Spleen (tissue), 11 donors: Measurements from ENCODE around the gene MCEE. TPM values are rescaled to one million over a fixed set of nuclear protein-coding genes. Genes with fewer than 3 reads are reported as not detected.

Experiments used
- DNase-seq: peaks from one replicate; pipeline ENCODE4 v3.0.0-alpha.2; 2020
- H3K27ac ChIP-seq, 8 donors: fragments of 200-600 bp; sonication (generic) in 7 of 8; 1 replicate in 4 of 8; 2 replicates in 4 of 8; pipeline versions ENCODE4 v1.5.0 to v1.8.0; 2016 to 2021; ENCODE audit warnings: inconsistent platforms in 4 of 8, mild to moderate bottlenecking in 4 of 8, moderate library complexity in 1 of 8
- H3K27me3 ChIP-seq, 7 donors: fragments of 200-600 bp; sonication (generic) in 6 of 7; replicated peaks in 1 of 7; 1 replicate in 4 of 7; 2 replicates in 3 of 7; pipeline versions ENCODE4 v1.5.0 to v1.8.0; 2016 to 2021; ENCODE audit warnings: inconsistent platforms in 3 of 7, mild to moderate bottlenecking in 1 of 7
- H3K36me3 ChIP-seq, 6 donors: fragments of 200-600 bp; sonication (generic) in 5 of 6; 1 replicate in 4 of 6; 2 replicates in 2 of 6; pipeline versions ENCODE4 v1.5.0 to v1.8.0; 2016 to 2021; ENCODE audit warnings: inconsistent platforms in 2 of 6
- H3K4me1 ChIP-seq, 6 donors: fragments of 200-600 bp; sonication (generic) in 5 of 6; 1 replicate in 3 of 6; 2 replicates in 3 of 6; pipeline versions ENCODE4 v1.5.0 to v1.8.0; 2016 to 2021; ENCODE audit warnings: inconsistent platforms in 3 of 6
- H3K4me3 ChIP-seq, 8 donors: fragments of 200-600 bp; sonication (generic) in 7 of 8; 1 replicate in 4 of 8; 2 replicates in 4 of 8; pipeline versions ENCODE4 v1.5.0 to v1.8.0; 2016 to 2021; ENCODE audit warnings: inconsistent platforms in 4 of 8, mild to moderate bottlenecking in 4 of 8, moderate library complexity in 2 of 8
- H3K9me3 ChIP-seq, 8 donors: fragments of 200-600 bp; sonication (generic) in 7 of 8; 1 replicate in 4 of 8; 2 replicates in 4 of 8; pipeline versions ENCODE4 v1.5.0 to v1.8.0; 2016 to 2021; ENCODE audit warnings: inconsistent platforms in 4 of 8
- POLR2A ChIP-seq, 3 donors: fragments of 450-650 bp; IDR thresholded peaks; one replicate each; pipeline ENCODE4 v1.5.1; 2017; ENCODE audit warnings: antibody characterized with exemption in 3 of 3, mild to moderate bottlenecking in 1 of 3
- POLR2AphosphoS5 ChIP-seq, 3 donors: sonication (generic); formaldehyde crosslinking; IDR thresholded peaks; one replicate each; pipeline ENCODE4 v1.5.1; 2017; ENCODE audit warnings: antibody characterized with exemption in 3 of 3
- WGBS, 5 donors: extraction: QIAGEN DNeasy Blood & Tissue Kit in 3 of 5; methylation state at CpG; one replicate each; pipeline versions ENCODE4 v1.1.5 to v1.1.7; 2013 to 2018; 5-methylcytosine and 5-hydroxymethylcytosine counted together
- intact Hi-C: fragments of 100-400 bp; cut with DNase I; formaldehyde crosslinking; loops from one replicate; pipeline ENCODE4 v1.15.0; 2023; ENCODE audit warnings: low total_unique reads
- polyA plus RNA-seq, 3 donors: library from polyadenylated mRNA; stranded (reverse); fragments of 200-250 nt; gene quantifications; one replicate each; pipeline ENCODE4 v1.2.1, GENCODE V29; 2013
- total RNA-seq, 7 donors: library from RNA; depleted of rRNA in 3 of 7; stranded (reverse); fragments of >200 nt in 3 of 7; fragmentation: NEBNext Ultra II Directional in 4 of 7; extraction: Animal tissue kit (Norgen Biotek cat#: 25700) in 4 of 7; gene quantifications; one replicate each; pipeline versions ENCODE4 v1.1.0 to v1.2.1, GENCODE V29; 2016 to 2021
- TF ChIP-seq, protein P1 (sequence below), 11 experiments: fragments of 200-600 bp in 7 of 11; fragments of 450-650 bp in 4 of 11; sonication (generic) in 4 of 11; IDR thresholded peaks in 8 of 11; conservative IDR thresholded peaks in 3 of 11; 1 replicate in 7 of 11; 2 replicates in 4 of 11; pipeline versions ENCODE4 v1.4.0 to v1.8.0; 2016 to 2021; ENCODE audit warnings: antibody characterized with exemption in 11 of 11, inconsistent platforms in 4 of 11, mild to moderate bottlenecking in 1 of 11
- donor health status: healthy with polysubstance abuse.
- donor health status: DM: no; HTN: no; CAD: no; lungs with moderate emphysema.
- donor health status: DM: no; HTN: no; CAD: no.
- donor health status: Bipolar disorder and iron deficiency.
- donor health status: healthy.
- donor health status: DM: no; HTN: no; CAD: no.
- donor health status: DM: yes; HTN: yes; CAD: no.

MCEE gene
- total and polyA plus RNA-seq, 10 donors = 10.4 to 21.8 (median 16.0) TPM

DNA sequence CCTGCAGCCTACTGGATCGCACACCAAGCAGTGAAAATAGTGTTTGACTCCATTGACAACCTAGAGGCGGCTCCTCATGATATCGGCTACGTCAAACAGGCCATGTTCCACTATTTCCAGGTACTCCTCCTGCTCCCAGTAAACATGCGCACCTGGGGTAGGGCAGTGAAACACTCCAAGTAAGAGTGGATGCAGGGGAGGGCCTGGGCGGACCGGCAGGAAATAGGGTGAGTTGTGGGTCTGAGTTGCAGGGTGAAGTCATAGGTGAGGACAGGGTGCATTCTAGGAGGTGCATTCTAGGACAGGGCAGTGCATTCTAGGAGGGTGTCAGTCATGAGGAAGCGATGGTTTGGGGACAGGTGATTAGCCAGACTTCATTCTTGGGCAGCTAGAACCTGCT is 56.6 kb downstream of the MCEE start:
- 91 to 96% (median 93%) methylated on average over 8 of the region's 8 CpGs for WGBS, 5 donors
- Histone ChIP-seq H3K4me3 (no peak overlapping the region), H3K9me3 (no peaks in the 10 kb centered on the region), H3K27ac (peak overlapping the region in 6 of 8 donors; percentile 1 to 99 (median 97)), H3K4me1 (peaks cover 33 to 93% (median 66%) of the 10 kb centered on the region in 6 donors), H3K27me3 (no peaks in the 10 kb centered on the region), H3K36me3 (peaks cover 0 to 71% (median 55%) of the 10 kb centered on the region in 6 donors)
- TF ChIP-seq POLR2AphosphoS5 (IDR thresholded peaks at IDR 0.05) (no peak), POLR2A (IDR thresholded peaks at IDR 0.05) (no peak)
- TF ChIP-seq, protein P1, sequence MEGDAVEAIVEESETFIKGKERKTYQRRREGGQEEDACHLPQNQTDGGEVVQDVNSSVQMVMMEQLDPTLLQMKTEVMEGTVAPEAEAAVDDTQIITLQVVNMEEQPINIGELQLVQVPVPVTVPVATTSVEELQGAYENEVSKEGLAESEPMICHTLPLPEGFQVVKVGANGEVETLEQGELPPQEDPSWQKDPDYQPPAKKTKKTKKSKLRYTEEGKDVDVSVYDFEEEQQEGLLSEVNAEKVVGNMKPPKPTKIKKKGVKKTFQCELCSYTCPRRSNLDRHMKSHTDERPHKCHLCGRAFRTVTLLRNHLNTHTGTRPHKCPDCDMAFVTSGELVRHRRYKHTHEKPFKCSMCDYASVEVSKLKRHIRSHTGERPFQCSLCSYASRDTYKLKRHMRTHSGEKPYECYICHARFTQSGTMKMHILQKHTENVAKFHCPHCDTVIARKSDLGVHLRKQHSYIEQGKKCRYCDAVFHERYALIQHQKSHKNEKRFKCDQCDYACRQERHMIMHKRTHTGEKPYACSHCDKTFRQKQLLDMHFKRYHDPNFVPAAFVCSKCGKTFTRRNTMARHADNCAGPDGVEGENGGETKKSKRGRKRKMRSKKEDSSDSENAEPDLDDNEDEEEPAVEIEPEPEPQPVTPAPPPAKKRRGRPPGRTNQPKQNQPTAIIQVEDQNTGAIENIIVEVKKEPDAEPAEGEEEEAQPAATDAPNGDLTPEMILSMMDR (IDR thresholded peaks at IDR 0.05 in 8 of 11, conservative IDR thresholded peaks at IDR 0.05 in 3 of 11) = no peak
- intact Hi-C loops = no loop called here
- DNase-seq = peak; percentile 64

DNA sequence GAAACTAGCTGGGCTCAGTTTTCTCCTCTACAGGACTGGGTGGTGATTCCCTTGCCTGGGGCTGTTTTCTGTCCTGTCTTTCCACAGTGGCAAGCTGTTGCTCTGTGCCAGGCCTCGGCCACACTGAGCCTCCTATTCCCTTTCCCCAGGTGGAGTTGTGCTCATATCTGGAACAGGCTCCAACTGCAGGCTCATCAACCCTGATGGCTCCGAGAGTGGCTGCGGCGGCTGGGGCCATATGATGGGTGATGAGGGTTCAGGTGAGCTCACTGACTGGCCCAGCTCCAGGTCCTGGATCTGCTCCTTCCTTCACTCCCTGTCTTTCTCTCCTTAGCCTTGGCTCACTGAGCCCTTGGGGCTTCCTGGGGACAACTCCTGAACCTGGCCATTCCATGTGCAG is 57.5 kb downstream of the MCEE start:
- intact Hi-C loops = no loop called here
- H3K4me3 ChIP-seq = peak overlapping the region in 3 of 8 donors; percentile 25 to 90 (median 85)
- DNase-seq = peak; percentile 85

DNA sequence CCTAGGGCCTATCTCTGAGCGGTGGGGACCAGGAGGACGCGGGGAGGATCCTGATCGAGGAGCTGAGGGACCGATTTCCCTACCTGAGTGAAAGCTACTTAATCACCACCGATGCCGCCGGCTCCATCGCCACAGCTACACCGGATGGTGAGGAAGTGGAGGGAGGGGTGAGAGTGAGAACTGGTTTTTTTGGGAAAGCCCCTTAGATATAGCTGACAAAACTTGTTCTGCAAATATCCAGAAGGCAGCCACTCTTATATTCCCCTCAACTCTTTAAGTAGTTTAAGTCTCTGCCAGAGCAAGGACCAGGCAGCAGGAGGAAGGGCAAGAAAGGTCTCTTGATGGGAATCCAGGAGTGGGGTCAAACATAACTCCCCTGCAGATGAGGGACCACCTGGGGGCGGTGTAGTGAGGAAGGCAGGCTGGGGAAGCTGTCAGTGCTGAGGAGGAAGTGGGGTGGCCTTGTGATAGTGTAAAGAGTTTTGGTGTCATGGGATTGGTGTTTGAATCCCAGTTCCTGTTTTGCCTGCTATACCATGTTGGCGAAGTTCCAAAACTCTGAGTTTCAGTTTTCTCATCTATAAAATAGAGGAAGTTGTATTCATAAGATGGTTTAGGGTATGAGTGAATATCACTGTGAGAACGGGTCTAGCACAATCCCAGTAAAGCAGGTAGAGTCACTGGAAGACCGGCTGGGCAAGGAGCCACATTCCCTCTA is 58.2 kb downstream of the MCEE start:
- DNase-seq = peak; percentile 87
- peak overlapping the region; percentile 74 to 99 (median 98) for H3K27ac ChIP-seq
- no peak for TF ChIP-seq POLR2A (IDR thresholded peaks at IDR 0.05)
- peak in 2 of 3 donors; percentile 47 to 86 for TF ChIP-seq POLR2AphosphoS5 (IDR thresholded peaks at IDR 0.05)
- TF ChIP-seq, protein P1 (IDR thresholded peaks at IDR 0.05 in 8 of 11, conservative IDR thresholded peaks at IDR 0.05 in 3 of 11) = peak in 5 of 11 experiments; percentile 23 to 47 (median 32)
- intact Hi-C loops = no loop called here
- peak overlapping the region in 6 of 8 donors; percentile 13 to 97 (median 81) for H3K4me3 ChIP-seq
- no peaks in the 10 kb centered on the region for H3K9me3 ChIP-seq
- no peaks in the 10 kb centered on the region for H3K27me3 ChIP-seq
- H3K4me1 ChIP-seq = peaks cover 39 to 92% (median 71%) of the 10 kb centered on the region in 6 donors
- peaks cover 0 to 55% (median 39%) of the 10 kb centered on the region in 6 donors for H3K36me3 ChIP-seq
- 17 to 31% (median 25%) methylated on average over 14 of the region's 14 CpGs for WGBS, 5 donors

More for the DNA sequence above, 57.5 kb downstream of the MCEE start:
- H3K27me3 ChIP-seq = no peaks in the 10 kb centered on the region
- H3K36me3 ChIP-seq = peaks cover 0 to 62% (median 46%) of the 10 kb centered on the region in 6 donors
- H3K27ac ChIP-seq = peak overlapping the region; percentile 74 to 99 (median 98)
- peaks cover 36 to 92% (median 69%) of the 10 kb centered on the region in 6 donors for H3K4me1 ChIP-seq
- H3K9me3 ChIP-seq = no peaks in the 10 kb centered on the region
- TF ChIP-seq, protein P1 (IDR thresholded peaks at IDR 0.05 in 8 of 11, conservative IDR thresholded peaks at IDR 0.05 in 3 of 11) = no peak
- TF ChIP-seq POLR2A (IDR thresholded peaks at IDR 0.05) (no peak), POLR2AphosphoS5 (IDR thresholded peaks at IDR 0.05) (no peak)
- WGBS, 5 donors = 91 to 97% (median 95%) methylated on average over 4 of the region's 4 CpGs
